B cell (primary cell): ENCODE measurements around the gene NR6A1. TPM values are rescaled to one million over a fixed set of nuclear protein-coding genes. Genes with fewer than 3 reads are reported as not detected.

Source experiments
- ATAC-seq: fragments of 200-7000 bp; cut with Tn5 transposase; one replicate; pipeline ENCODE4 v1.10.0; 2021; ENCODE audit warnings: low read depth, mild to moderate bottlenecking, moderate number of reproducible peaks, moderate library complexity
- CTCF ChIA-PET: fragments of 350-600 bp; sonication (Branson Sonifier 250); formaldehyde crosslinking; loops from one replicate; lab custom pipeline; 2021; ENCODE audit warnings: antibody characterized with exemption, inconsistent platforms; lab: Charles Lee
- POLR2A ChIA-PET: fragments of 350-600 bp; sonication (Branson Sonifier 250); formaldehyde crosslinking; loops from one replicate; lab custom pipeline; 2021; ENCODE audit warnings: antibody characterized with exemption; lab: Charles Lee
- DNase-seq: peaks from one replicate; pipeline ENCODE4 v3.0.0; 2013
- H2AFZ ChIP-seq: 2 replicates; pipeline ENCODE4 v1.6.1; 2012; ENCODE audit warnings: mild to moderate bottlenecking, low read depth, low read length; ENCODE audit not compliant: insufficient read depth, poor library complexity, severe bottlenecking
- H3K27ac ChIP-seq, 2 donors: 1 replicate in 1 of 2; 2 replicates in 1 of 2; pipeline ENCODE4 v1.5.1; 2012 to 2013; ENCODE audit warnings: low read length in 2 of 2, mild to moderate bottlenecking in 2 of 2, moderate library complexity in 1 of 2
- H3K27me3 ChIP-seq, 4 experiments: fragments of 200-600 bp in 1 of 4; sonication (generic) in 1 of 4; replicated peaks in 1 of 4; 1 replicate in 2 of 4; 2 replicates in 2 of 4; pipeline versions ENCODE4 v1.6.1 to v1.7.0; 2013 to 2016; ENCODE audit warnings: low read length in 3 of 4, mild to moderate bottlenecking in 2 of 4, mixed read lengths in 1 of 4, moderate library complexity in 1 of 4; ENCODE audit not compliant: insufficient read depth in 4 of 4, control insufficient read depth in 3 of 4; ENCODE audit errors: control extremely low read depth in 1 of 4
- H3K36me3 ChIP-seq, 2 experiments: replicated peaks in 1 of 2; 1 replicate in 1 of 2; 2 replicates in 1 of 2; pipeline versions ENCODE4 v1.6.1 to v1.7.1; 2013; ENCODE audit warnings: low read length in 1 of 2; ENCODE audit not compliant: insufficient read depth in 2 of 2, control insufficient read depth in 1 of 2; ENCODE audit errors: control extremely low read depth in 1 of 2, extremely low read depth in 1 of 2
- H3K4me1 ChIP-seq, 2 donors: fragments of 200-600 bp in 1 of 2; sonication (generic) in 1 of 2; 1 replicate in 1 of 2; 2 replicates in 1 of 2; pipeline versions ENCODE4 v1.5.1 to v1.6.1; 2013 to 2017; ENCODE audit warnings: low read length in 2 of 2; ENCODE audit not compliant: control insufficient read depth in 2 of 2, insufficient read depth in 2 of 2
- H3K4me2 ChIP-seq: replicated peaks from 2 replicates; pipeline ENCODE3; 2012; ENCODE audit warnings: mild to moderate bottlenecking, low read depth, low read length; ENCODE audit not compliant: poor library complexity, severe bottlenecking
- H3K4me3 ChIP-seq, 5 experiments: fragments of 200-600 bp in 1 of 5; sonication (generic) in 1 of 5; 1 replicate in 3 of 5; 2 replicates in 2 of 5; pipeline versions ENCODE4 v1.5.1 to v1.7.0; 2011 to 2016; ENCODE audit warnings: low read length in 4 of 5, mild to moderate bottlenecking in 4 of 5, low read depth in 2 of 5, control low read depth in 1 of 5, moderate library complexity in 1 of 5; ENCODE audit not compliant: insufficient read depth in 1 of 5; ENCODE audit errors: control extremely low read depth in 1 of 5, extremely low read depth in 1 of 5
- H3K79me2 ChIP-seq: fragments of 200-600 bp; sonication (generic); one replicate; pipeline ENCODE4 v1.6.0; 2016; ENCODE audit warnings: low read length; ENCODE audit not compliant: control insufficient read depth, insufficient read depth
- H3K9ac ChIP-seq: fragments of 200-600 bp; sonication (generic); 2 replicates; pipeline ENCODE4 v1.6.1; 2017; ENCODE audit warnings: mild to moderate bottlenecking, low read length, moderate library complexity
- H3K9me3 ChIP-seq, 3 donors: one replicate each; pipeline versions ENCODE4 v1.6.1 to v1.7.1; 2013; ENCODE audit warnings: low read length in 2 of 3; ENCODE audit not compliant: control insufficient read depth in 2 of 3, insufficient read depth in 1 of 3; ENCODE audit errors: control extremely low read depth in 1 of 3
- H4K20me1 ChIP-seq: 2 replicates; pipeline ENCODE4 v1.6.0; 2012; ENCODE audit warnings: mild to moderate bottlenecking, low read length; ENCODE audit not compliant: insufficient read depth, control insufficient read depth, poor library complexity, severe bottlenecking
- H3K27ac Mint-ChIP-seq: one replicate; pipeline ENCODE4 v1.8.0; 2021; ENCODE audit warnings: mixed read lengths
- H3K27me3 Mint-ChIP-seq: one replicate; pipeline ENCODE4 v1.8.0; 2021; ENCODE audit warnings: mixed read lengths
- H3K4me1 Mint-ChIP-seq: one replicate; pipeline ENCODE4 v1.8.0; 2021; ENCODE audit warnings: mixed read lengths
- H3K4me3 Mint-ChIP-seq: one replicate; pipeline ENCODE4 v1.8.0; 2021; ENCODE audit warnings: mixed read lengths
- H3K9me3 Mint-ChIP-seq: one replicate; pipeline ENCODE4 v1.8.0; 2022; ENCODE audit warnings: mixed read lengths; ENCODE audit not compliant: insufficient read depth
- CTCF ChIP-seq: fragments of 200-600 bp; IDR thresholded peaks from one replicate; pipeline ENCODE4 v1.8.0; 2022; ENCODE audit warnings: antibody characterized with exemption, mild to moderate bottlenecking
- EZH2 ChIP-seq: IDR thresholded peaks from 2 replicates; pipeline ENCODE4 v1.6.1; 2012; ENCODE audit warnings: borderline replicate concordance, low read depth, mild to moderate bottlenecking, moderate library complexity, low read length; ENCODE audit not compliant: insufficient read depth, poor library complexity, severe bottlenecking
- WGBS: methylation state at CpG from one replicate; pipeline ENCODE4 v1.1.5; 2013; ENCODE audit warnings: missing lambda C conversion rate; ENCODE audit not compliant: insufficient coverage; 5-methylcytosine and 5-hydroxymethylcytosine counted together
- intact Hi-C: fragments of 100-400 bp; cut with micrococcal nuclease; formaldehyde crosslinking; loops from one replicate; pipeline ENCODE4 v1.10.0; 2022
- polyA plus RNA-seq: library from polyadenylated mRNA; depleted of rRNA; stranded (reverse); fragments of >200 nt; gene quantifications from 2 replicates; pipeline ENCODE4 v1.2.3, GENCODE V29; 2012
- total RNA-seq, 2 donors: library from RNA; stranded (reverse); fragments of 120-200 nt in 1 of 2; gene quantifications; 1 replicate in 1 of 2; 2 replicates in 1 of 2; pipeline versions ENCODE4 v1.2.3 to v1.2.4, GENCODE V29; 2013 to 2022

The NR6A1 gene
- total and polyA plus RNA-seq, 2 donors (not counting 1 experiment from before 2014, with no cell fraction given): 0.09 to 0.67 TPM

GRCh38 chr9:124673063-124673462 is 98.0 kb downstream of the NR6A1 start:
- H3K36me3 ChIP-seq: peaks cover 0 to 3% of the 10 kb centered on the region in 2 experiments
- ChIA-PET POLR2A (no interaction called here), CTCF (no interaction called here)
- no peak for ATAC-seq
- H3K27ac ChIP-seq: no peak overlapping the region
- no peaks in the 10 kb centered on the region for H3K4me1 Mint-ChIP-seq
- no peak overlapping the region for H3K27ac Mint-ChIP-seq
- no peaks in the 10 kb centered on the region for H4K20me1 ChIP-seq
- no peaks in the 10 kb centered on the region for H3K27me3 Mint-ChIP-seq
- intact Hi-C loops: no loop called here
- H3K79me2 ChIP-seq: no peaks in the 10 kb centered on the region
- H3K27me3 ChIP-seq: no peaks in the 10 kb centered on the region
- TF ChIP-seq CTCF: no peak
- TF ChIP-seq EZH2: no peak
- no peaks in the 10 kb centered on the region for H3K4me1 ChIP-seq
- H3K4me3 ChIP-seq: no peak overlapping the region
- WGBS: no CpG with 5 or more reads among the region's 3 CpGs
- H2AFZ ChIP-seq: no peak overlapping the region
- no peak for DNase-seq
- H3K9me3 Mint-ChIP-seq: no peaks in the 10 kb centered on the region
- H3K9ac ChIP-seq: no peak overlapping the region
- no peak overlapping the region for H3K4me3 Mint-ChIP-seq
- H3K9me3 ChIP-seq: no peaks in the 10 kb centered on the region
- no peak overlapping the region for H3K4me2 ChIP-seq

- Histone ChIP-seq H3K4me2 (no peak overlapping the region), H3K27ac (no peak overlapping the region), H4K20me1 (no peaks in the 10 kb centered on the region), H3K79me2 (no peaks in the 10 kb centered on the region), H3K9me3 (no peaks in the 10 kb centered on the region), H2AFZ (no peak overlapping the region), H3K4me3 (no peak overlapping the region), H3K27me3 (no peaks in the 10 kb centered on the region), H3K9ac (no peak overlapping the region), H3K4me1 (no peaks in the 10 kb centered on the region), H3K36me3 (peaks cover 0 to 3% of the 10 kb centered on the region in 2 experiments)
- DNase-seq: no peak
- Mint-ChIP-seq H3K4me1 (no peaks in the 10 kb centered on the region), H3K4me3 (no peak overlapping the region), H3K9me3 (no peaks in the 10 kb centered on the region), H3K27ac (no peak overlapping the region), H3K27me3 (no peaks in the 10 kb centered on the region)
- ChIA-PET CTCF (interaction anchor here (0.6 kb wide), 1 partner anchor 721 kb away, joined by 4 read pairs; no protein-coding TSS in a partner anchor), POLR2A (no interaction called here)
- intact Hi-C loops: no loop called here
- no peak for ATAC-seq
- WGBS: 100% methylated on average over 1 of the region's 6 CpGs
- TF ChIP-seq EZH2 (no peak), CTCF (no peak)
Measured at GRCh38 chr9:124671861-124672260, 99.2 kb downstream of the NR6A1 start.
